ENCODE measurements around the gene VASP. TPM values are rescaled to one million over a fixed set of nuclear protein-coding genes. Genes with fewer than 3 reads are reported as not detected.

The VASP gene
- 10 to 100 TPM; 19.4 to 64.1 (median 30.6) TPM for total RNA-seq
- long read RNA-seq: 0 reads

DNA sequence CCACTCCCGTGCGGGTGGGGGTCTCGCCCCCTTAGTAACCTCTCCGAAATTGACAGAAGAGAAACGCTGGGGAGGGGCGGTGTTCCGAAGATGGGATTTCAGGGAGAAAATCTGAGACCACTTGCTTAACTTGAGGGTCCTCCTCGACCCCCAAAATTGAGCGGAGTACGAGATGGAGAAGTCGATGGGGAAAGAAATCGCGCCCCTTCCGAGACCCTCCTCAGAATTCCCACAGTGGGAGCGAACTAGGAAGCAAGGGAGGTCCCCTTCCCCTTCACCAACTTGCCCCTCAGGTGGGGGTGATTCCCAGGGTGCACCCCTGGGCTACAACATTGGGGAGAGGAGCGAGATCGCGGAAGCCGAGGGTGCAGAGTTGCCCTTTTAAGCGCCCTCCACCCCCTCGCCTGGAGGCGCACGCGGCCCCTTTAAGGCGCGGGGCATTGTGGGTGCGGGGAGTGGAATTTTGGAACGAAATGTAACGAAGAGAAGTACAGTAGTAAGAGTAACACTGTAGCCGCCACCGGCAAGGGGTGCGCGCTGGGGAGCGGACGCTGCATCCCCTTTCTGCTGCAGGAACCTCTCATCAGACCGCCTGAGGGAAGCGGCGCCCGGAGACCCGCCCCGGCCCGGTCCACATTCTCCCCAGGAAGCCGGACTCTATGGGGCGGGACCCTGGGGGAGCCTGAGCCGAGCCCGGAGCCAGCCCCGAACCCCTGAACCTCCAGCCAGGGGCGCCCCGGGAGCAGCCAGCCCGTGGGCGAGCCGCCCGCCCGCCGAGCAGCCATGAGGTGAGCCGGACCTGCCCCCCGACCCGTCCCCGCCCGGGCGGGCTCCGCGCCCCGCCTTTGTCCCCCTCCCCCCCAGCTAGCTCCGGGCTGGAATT is at the start of gene VASP:
VASP (plus strand) TSS at position 491 of the 883 bp plus-strand sequence; CDS start at position 784, 293 bp downstream.
- ATAC-seq: peak; percentile 61 to 72 (median 70)
- WGBS (ENCODE audit: insufficient coverage, low coverage, low lambda C conversion rate, missing lambda C conversion rate): 1% methylated on average over 27 of the region's 65 CpGs
- peak within 1 kb of the TSS; percentile 99 to 100 (median 100) for H3K4me3 ChIP-seq
- no peaks in the 10 kb centered on the region for H3K9me3 ChIP-seq
- peak; percentile 90 to 94 (median 91) for DNase-seq
- intact Hi-C loops (cut with DNase I): no loop called here
- H3K27ac ChIP-seq: peak within 1 kb of the TSS; percentile 85 to 92 (median 90)
- peaks cover 0 to 15% (median 7%) of the 10 kb centered on the region in 4 donors for H3K4me1 ChIP-seq
- no peaks in the 10 kb centered on the region for H3K27me3 ChIP-seq
- TF ChIP-seq POLR2A (IDR thresholded peaks at IDR 0.05) (peak; percentile 98), CTCF (IDR thresholded peaks at IDR 0.05) (peak in 1 of 4 donors; percentile 3)
- no peaks in the 10 kb centered on the region for H3K36me3 ChIP-seq

GRCh38 chr19:45457776-45458175 is 49.5 kb upstream of the VASP start:
- H3K9me3 ChIP-seq: no peaks in the 10 kb centered on the region
- TF ChIP-seq CTCF (IDR thresholded peaks at IDR 0.05): no peak
- TF ChIP-seq POLR2A (IDR thresholded peaks at IDR 0.05): no peak
- DNase-seq (no peak), ATAC-seq (no peak)
- no peak overlapping the region for H3K4me3 ChIP-seq
- peaks cover 0 to 8% (median 0%) of the 10 kb centered on the region in 4 donors for H3K4me1 ChIP-seq
- no peak overlapping the region for H3K27ac ChIP-seq
- H3K27me3 ChIP-seq: no peaks in the 10 kb centered on the region
- H3K36me3 ChIP-seq: no peaks in the 10 kb centered on the region
- intact Hi-C loops (cut with DNase I): no loop called here

GRCh38 chr19:45460807-45461347 is 46.4 kb upstream of the VASP start:
- no peaks in the 10 kb centered on the region for H3K27me3 ChIP-seq
- WGBS (ENCODE audit: insufficient coverage, low coverage, low lambda C conversion rate, missing lambda C conversion rate): 23% methylated on average over 4 of the region's 8 CpGs
- intact Hi-C loops (cut with DNase I): no loop called here
- TF ChIP-seq POLR2A (IDR thresholded peaks at IDR 0.05): no peak
- no peak for TF ChIP-seq CTCF (IDR thresholded peaks at IDR 0.05)
- DNase-seq (no peak), ATAC-seq (no peak)
- no peaks in the 10 kb centered on the region for H3K9me3 ChIP-seq
- peaks cover 0 to 2% (median 0%) of the 10 kb centered on the region in 4 donors for H3K4me1 ChIP-seq
- H3K27ac ChIP-seq: no peak overlapping the region
- no peak overlapping the region for H3K4me3 ChIP-seq
- H3K36me3 ChIP-seq: no peaks in the 10 kb centered on the region

GRCh38 chr19:45462174-45462573 is 45.1 kb upstream of the VASP start:
- WGBS (ENCODE audit: insufficient coverage, low coverage, low lambda C conversion rate, missing lambda C conversion rate): 52% methylated on average over 4 of the region's 4 CpGs
- Histone ChIP-seq H3K9me3 (no peaks in the 10 kb centered on the region), H3K27ac (no peak overlapping the region), H3K36me3 (no peaks in the 10 kb centered on the region), H3K4me1 (peaks cover 0 to 4% (median 1%) of the 10 kb centered on the region in 4 donors), H3K27me3 (no peaks in the 10 kb centered on the region), H3K4me3 (no peak overlapping the region)
- TF ChIP-seq POLR2A (IDR thresholded peaks at IDR 0.05) (no peak), CTCF (IDR thresholded peaks at IDR 0.05) (no peak)
- intact Hi-C loops (cut with DNase I): no loop called here
- DNase-seq (no peak), ATAC-seq (no peak)

Data from right lobe of liver (tissue), 6 donors.